Activated naive CD4-positive, alpha-beta T cell treated with anti-CD3 and anti-CD28 coated beads for 36 hours (primary cell): ENCODE data around the gene ACTR1A. TPM values are rescaled to one million over a fixed set of nuclear protein-coding genes. Genes with fewer than 3 reads are reported as not detected.

Experiments used
- CTCF ChIA-PET: fragments of 350-600 bp; sonication (Branson Sonifier 250); formaldehyde crosslinking; loops from one replicate; lab custom pipeline; 2021; ENCODE audit warnings: antibody characterized with exemption; lab: Charles Lee
- DNase-seq: peaks from one replicate; pipeline ENCODE4 v3.0.0-alpha.2; 2020
- H3K27ac Mint-ChIP-seq: one replicate; pipeline ENCODE4 v1.8.0; 2021; ENCODE audit warnings: mild to moderate bottlenecking, mixed read lengths
- H3K27me3 Mint-ChIP-seq: one replicate; pipeline ENCODE4 v1.8.0; 2021; ENCODE audit warnings: low read depth, mixed read lengths
- H3K36me3 Mint-ChIP-seq: one replicate; pipeline ENCODE4 v1.8.0; 2021; ENCODE audit warnings: low read depth, mixed read lengths
- H3K4me1 Mint-ChIP-seq: one replicate; pipeline ENCODE4 v1.8.0; 2021; ENCODE audit warnings: low read depth, mixed read lengths
- H3K4me3 Mint-ChIP-seq: one replicate; pipeline ENCODE4 v1.8.0; 2021; ENCODE audit warnings: mild to moderate bottlenecking, moderate library complexity, mixed read lengths
- H3K9me3 Mint-ChIP-seq: one replicate; pipeline ENCODE4 v1.8.0; 2021; ENCODE audit warnings: mixed read lengths
- intact Hi-C: fragments of 100-400 bp; cut with micrococcal nuclease; formaldehyde crosslinking; loops from one replicate; pipeline ENCODE4 v1.15.1; 2023
- total RNA-seq, 2 experiments: library from RNA; stranded (reverse); gene quantifications; one replicate each; pipeline ENCODE4 v1.2.3, GENCODE V29; 2021

The ACTR1A gene
- total RNA-seq, 2 experiments from 2014 or later: 59.6 to 60.8 TPM

- H3K4me3 Mint-ChIP-seq: no peak overlapping the region
- intact Hi-C loops: no loop called here
- DNase-seq: no peak
- no peaks in the 10 kb centered on the region for H3K27me3 Mint-ChIP-seq
- CTCF ChIA-PET: interaction anchor here (0.6 to 1.7 kb wide), 5 partner anchors 12 to 72 kb away, joined by 3 to 9 read pairs (median 3); no protein-coding TSS in a partner anchor
- peaks cover 10% of the 10 kb centered on the region for H3K4me1 Mint-ChIP-seq
- H3K27ac Mint-ChIP-seq: no peak overlapping the region
- no peaks in the 10 kb centered on the region for H3K9me3 Mint-ChIP-seq
- peaks cover 3% of the 10 kb centered on the region for H3K36me3 Mint-ChIP-seq
These were observed 9.2 kb upstream of the ACTR1A start for GRCh38 chr10:102511583-102512274.

GRCh38 chr10:102509387-102509786, 6.9 kb upstream of the ACTR1A start:
- DNase-seq: no peak
- Mint-ChIP-seq H3K36me3 (peaks cover 3% of the 10 kb centered on the region), H3K27ac (no peak overlapping the region), H3K4me3 (no peak overlapping the region), H3K27me3 (no peaks in the 10 kb centered on the region), H3K9me3 (no peaks in the 10 kb centered on the region), H3K4me1 (peaks cover 22% of the 10 kb centered on the region)
- CTCF ChIA-PET: interaction anchor here (1.7 kb wide), 1 partner anchor 75 kb away, joined by 8 read pairs; no protein-coding TSS in a partner anchor
- intact Hi-C loops: no loop called here

DNA sequence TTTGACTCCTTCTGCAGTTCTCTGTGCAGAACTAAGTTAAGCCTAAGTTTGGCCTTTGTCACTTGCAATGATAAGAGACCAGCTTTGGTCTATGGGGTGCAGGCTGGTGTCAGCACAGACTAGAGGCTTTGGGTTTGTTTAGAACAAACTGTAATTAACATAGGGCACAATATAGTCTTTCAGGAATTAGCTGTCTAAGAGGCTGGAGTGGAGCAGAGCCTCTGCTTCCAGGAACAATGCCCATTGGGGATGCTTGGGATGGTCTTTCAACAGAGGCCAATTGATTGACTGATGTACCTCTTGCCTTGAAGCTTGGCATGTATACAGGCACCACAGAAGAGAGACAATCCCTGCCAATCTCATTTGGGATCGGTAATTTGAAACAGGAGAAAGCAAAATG, 6.0 kb upstream of the ACTR1A start:
- CTCF ChIA-PET: interaction anchor here (0.5 to 2.2 kb wide), 3 partner anchors 76 to 104 kb away, joined by 3 to 13 read pairs (median 3); no protein-coding TSS in a partner anchor
- no peaks in the 10 kb centered on the region for H3K9me3 Mint-ChIP-seq
- H3K4me3 Mint-ChIP-seq: no peak overlapping the region
- intact Hi-C loops: no loop called here
- H3K27ac Mint-ChIP-seq: no peak overlapping the region
- H3K36me3 Mint-ChIP-seq: peaks cover 3% of the 10 kb centered on the region
- no peak for DNase-seq
- H3K27me3 Mint-ChIP-seq: no peaks in the 10 kb centered on the region
- peaks cover 22% of the 10 kb centered on the region for H3K4me1 Mint-ChIP-seq

GRCh38 chr10:102507521-102507920, 5.0 kb upstream of the ACTR1A start:
- intact Hi-C loops: no loop called here
- Mint-ChIP-seq H3K4me1 (peaks cover 22% of the 10 kb centered on the region), H3K9me3 (no peaks in the 10 kb centered on the region), H3K4me3 (no peak overlapping the region), H3K36me3 (peaks cover 1% of the 10 kb centered on the region), H3K27ac (no peak overlapping the region), H3K27me3 (no peaks in the 10 kb centered on the region)
- CTCF ChIA-PET: interaction anchor here (0.6 to 2.2 kb wide), 4 partner anchors 77 to 622 kb away, joined by 3 to 13 read pairs (median 3); no protein-coding TSS in a partner anchor
- DNase-seq: no peak

GRCh38 chr10:102505462-102506115, 3.1 kb upstream of the ACTR1A start:
- no peak for DNase-seq
- Mint-ChIP-seq H3K36me3 (no peaks in the 10 kb centered on the region), H3K27me3 (no peaks in the 10 kb centered on the region), H3K9me3 (no peaks in the 10 kb centered on the region), H3K27ac (no peak overlapping the region), H3K4me1 (peaks cover 12% of the 10 kb centered on the region), H3K4me3 (peak overlapping the region; percentile 94)
- CTCF ChIA-PET: interaction anchor here (0.6 to 4.0 kb wide), 6 partner anchors 17 to 425 kb away, joined by 3 to 86 read pairs (median 4); no protein-coding TSS in a partner anchor
- intact Hi-C loops: no loop called here

DNA sequence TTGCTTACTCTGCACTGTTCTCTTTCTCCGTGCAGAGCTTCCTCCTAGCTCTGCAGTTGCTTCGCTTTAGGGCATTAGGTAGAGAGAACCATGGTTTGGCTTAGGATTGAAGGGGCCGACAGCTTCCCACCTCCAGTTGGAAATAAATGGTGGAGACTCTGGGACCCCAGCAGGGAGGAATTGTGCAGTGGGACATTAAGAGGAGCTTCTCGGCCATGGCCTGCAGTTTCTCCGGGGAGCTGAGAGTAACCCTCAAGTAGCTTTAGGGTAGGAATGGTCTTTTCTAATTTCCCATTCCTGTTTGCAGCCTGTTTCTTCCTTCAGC, 2.4 kb upstream of the ACTR1A start:
- DNase-seq: no peak
- peak overlapping the region; percentile 94 for H3K4me3 Mint-ChIP-seq
- H3K27ac Mint-ChIP-seq: peak overlapping the region; percentile 54
- H3K4me1 Mint-ChIP-seq: peaks cover 12% of the 10 kb centered on the region
- no peaks in the 10 kb centered on the region for H3K9me3 Mint-ChIP-seq
- no peaks in the 10 kb centered on the region for H3K36me3 Mint-ChIP-seq
- no peaks in the 10 kb centered on the region for H3K27me3 Mint-ChIP-seq
- CTCF ChIA-PET: interaction anchor here (0.9 to 4.0 kb wide), 14 partner anchors 10 to 277 kb away, joined by 3 to 86 read pairs (median 3); no protein-coding TSS in a partner anchor
- intact Hi-C loops: no loop called here

DNA sequence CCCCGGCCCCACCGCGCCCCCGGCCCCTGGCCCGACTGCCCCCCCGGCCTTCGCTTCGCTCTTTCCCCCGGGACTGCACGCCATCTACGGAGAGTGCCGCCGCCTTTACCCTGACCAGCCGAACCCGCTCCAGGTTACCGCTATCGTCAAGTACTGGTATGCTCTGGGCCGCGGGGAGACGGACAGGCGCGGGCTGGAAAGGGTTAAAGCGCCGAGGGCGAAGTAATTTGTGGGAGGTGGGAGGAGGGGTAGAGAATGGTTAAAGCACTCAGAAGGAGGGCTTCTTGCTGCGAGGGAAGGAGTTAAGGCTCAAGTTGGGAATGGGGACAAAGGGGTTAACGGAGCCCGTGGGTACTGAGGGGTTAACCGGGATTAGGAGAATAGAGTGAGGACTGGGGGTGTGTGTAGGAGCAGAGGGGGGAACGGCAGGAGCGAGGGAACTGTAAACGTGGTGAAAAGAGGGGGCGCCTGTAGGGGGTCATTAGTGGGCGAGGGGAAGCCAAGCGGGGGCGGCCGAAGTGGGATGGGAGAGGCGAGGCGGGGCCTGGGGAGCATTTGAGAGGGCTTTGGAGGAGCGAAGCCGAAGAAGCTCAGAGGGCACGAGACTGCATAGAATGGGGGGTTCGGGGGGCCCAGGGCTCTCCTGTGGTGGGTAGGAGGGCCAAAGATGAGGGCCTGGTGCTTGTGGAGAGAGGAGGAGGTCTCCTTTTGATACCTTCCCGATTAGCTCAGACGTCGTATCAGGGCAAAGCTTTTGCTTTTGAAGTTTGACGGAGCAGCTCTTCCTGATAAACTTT, 1.9 kb upstream of the ACTR1A start:
- Mint-ChIP-seq H3K4me3 (peak overlapping the region; percentile 94), H3K27ac (peak overlapping the region; percentile 54), H3K27me3 (no peaks in the 10 kb centered on the region), H3K36me3 (no peaks in the 10 kb centered on the region), H3K4me1 (peaks cover 16% of the 10 kb centered on the region), H3K9me3 (no peaks in the 10 kb centered on the region)
- CTCF ChIA-PET: interaction anchor here (0.6 to 4.0 kb wide), 18 partner anchors 11 to 337 kb away, joined by 3 to 86 read pairs (median 3); no protein-coding TSS in a partner anchor
- intact Hi-C loops: no loop called here
- peak; percentile 43 for DNase-seq

DNA sequence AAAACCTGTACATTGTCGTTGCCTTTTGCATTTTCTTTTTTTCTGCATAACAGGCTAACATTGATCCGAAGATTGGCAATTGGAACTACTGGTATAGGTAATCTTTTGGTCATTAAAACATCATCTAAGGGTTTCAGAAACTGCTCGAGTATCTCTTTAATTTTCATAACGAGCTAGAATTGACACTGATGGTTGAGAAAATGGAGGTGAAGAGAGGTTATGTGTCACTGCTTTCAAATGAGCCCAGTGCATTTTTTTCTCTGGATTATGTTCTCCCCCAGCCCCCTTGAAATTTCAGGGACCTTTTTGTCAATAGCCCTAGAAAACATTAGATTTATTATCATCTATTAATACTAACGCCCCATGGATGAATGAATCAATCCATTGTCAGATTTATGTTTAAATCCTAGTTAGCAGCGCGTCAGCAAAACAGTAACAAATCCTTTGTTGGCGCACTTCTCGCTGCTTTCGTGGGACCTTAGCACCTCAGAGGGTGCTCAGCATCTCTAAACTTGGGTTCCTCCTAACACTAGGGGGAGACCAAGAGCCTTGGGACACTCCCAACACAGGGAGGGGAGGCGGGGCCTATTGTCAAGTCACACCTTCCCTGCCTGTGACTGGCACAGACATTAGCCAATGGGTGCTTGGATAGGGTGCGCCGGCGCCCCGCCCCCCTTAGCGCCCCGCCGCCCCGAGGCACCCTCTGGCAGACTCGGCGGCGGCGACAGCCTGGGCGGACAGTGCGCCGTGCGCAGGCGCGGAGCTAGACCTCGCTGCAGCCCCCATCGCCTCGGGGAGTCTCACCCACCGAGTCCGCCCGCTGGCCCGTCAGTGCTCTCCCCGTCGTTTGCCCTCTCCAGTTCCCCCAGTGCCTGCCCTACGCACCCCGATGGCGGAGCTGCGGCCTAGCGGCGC, 1.0 kb upstream of the ACTR1A start, which contains the start of gene SUFU:
Gene SUFU (plus strand): TSS at position 709 of the 915 bp plus-strand sequence. CDS start 181 bp downstream, at position 890.
- DNase-seq: peak; percentile 99
- Mint-ChIP-seq H3K4me3 (peak within 1 kb of the TSS; percentile 94), H3K4me1 (peaks cover 24% of the 10 kb centered on the region), H3K36me3 (peaks cover 1% of the 10 kb centered on the region), H3K27ac (peak within 1 kb of the TSS; percentile 54), H3K9me3 (no peaks in the 10 kb centered on the region), H3K27me3 (no peaks in the 10 kb centered on the region)
- CTCF ChIA-PET: interaction anchor here (0.6 to 4.0 kb wide), 18 partner anchors 12 to 336 kb away, joined by 3 to 86 read pairs (median 3); partner anchors contain the start of gene ARL3
- intact Hi-C loops: loop anchor here (1.0 to 2.0 kb wide), 7 partner anchors 39 to 1149 kb away; partner anchors contain the start of genes BORCS7 and BTRC

GRCh38 chr10:102502029-102502336, 529 bp downstream of the ACTR1A start:
- CTCF ChIA-PET: interaction anchor here (1.3 to 4.0 kb wide), 3 partner anchors 23 to 212 kb away, joined by 3 to 86 read pairs (median 12); partner anchors contain the start of gene ARL3
- intact Hi-C loops: loop anchor here (1.0 to 2.0 kb wide), 19 partner anchors 41 to 1147 kb away; partner anchors contain the start of genes ARL3, BTRC, CNNM2 and CUEDC2
- Mint-ChIP-seq H3K36me3 (peaks cover 1% of the 10 kb centered on the region), H3K4me3 (no peak overlapping the region), H3K9me3 (no peaks in the 10 kb centered on the region), H3K27ac (no peak overlapping the region), H3K4me1 (peaks cover 30% of the 10 kb centered on the region), H3K27me3 (no peaks in the 10 kb centered on the region)
- peak; percentile 100 for DNase-seq

DNA sequence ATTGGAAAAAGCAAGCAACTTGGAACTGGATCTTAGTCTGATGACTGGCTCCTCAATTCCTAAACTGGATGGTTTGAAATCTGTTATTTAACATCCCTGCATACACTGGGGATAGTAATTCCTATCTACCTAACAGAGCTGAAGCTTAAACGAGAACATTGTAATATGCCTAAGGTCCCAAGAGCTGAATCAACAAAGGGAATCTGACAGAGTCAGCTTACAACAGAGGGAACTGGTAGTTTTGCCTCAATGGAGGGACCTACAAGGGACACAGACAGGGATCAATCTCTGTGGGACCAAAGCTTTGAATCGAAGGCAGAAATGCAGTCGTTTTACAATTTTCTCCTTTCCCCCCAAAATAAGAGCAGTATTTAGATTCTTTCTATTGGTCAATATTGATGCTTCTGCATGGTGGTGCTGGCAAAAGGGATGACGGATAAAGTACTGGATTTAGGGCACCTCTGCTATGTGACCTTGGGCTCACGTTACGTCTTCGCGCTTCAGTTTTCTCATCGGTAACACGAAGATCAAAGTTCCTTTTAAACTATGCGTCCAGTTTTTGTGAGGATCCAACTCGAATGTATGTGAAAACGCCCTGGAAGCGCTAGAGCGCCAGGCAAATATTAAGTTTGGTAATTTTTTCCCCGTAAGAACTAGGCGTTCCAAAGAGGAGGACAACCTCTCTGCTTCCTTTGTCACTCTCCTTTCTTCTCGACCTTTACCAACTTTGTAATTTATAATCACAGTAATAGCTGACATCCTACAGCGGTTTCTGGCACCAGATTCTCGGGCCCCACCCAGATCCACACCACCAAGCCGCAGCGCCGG, 1.1 kb downstream of the ACTR1A start:
- CTCF ChIA-PET: interaction anchor here (0.8 to 1.4 kb wide), 4 partner anchors 23 to 104 kb away, joined by 3 to 7 read pairs (median 3); no protein-coding TSS in a partner anchor
- peaks cover 30% of the 10 kb centered on the region for H3K4me1 Mint-ChIP-seq
- H3K27me3 Mint-ChIP-seq: no peaks in the 10 kb centered on the region
- H3K27ac Mint-ChIP-seq: no peak overlapping the region
- no peak for DNase-seq
- H3K36me3 Mint-ChIP-seq: peaks cover 1% of the 10 kb centered on the region
- intact Hi-C loops: loop anchor here (1.0 to 2.0 kb wide), 19 partner anchors 40 to 1147 kb away; partner anchors contain the start of genes ARL3, BTRC, CNNM2 and CUEDC2
- no peaks in the 10 kb centered on the region for H3K9me3 Mint-ChIP-seq
- H3K4me3 Mint-ChIP-seq: no peak overlapping the region
